Measurements from ENCODE around the gene TSTD2. TPM values are rescaled to one million over a fixed set of nuclear protein-coding genes. Genes with fewer than 3 reads are reported as not detected.

The TSTD2 gene
- total RNA-seq, 4 donors from 2014 or later = 6.9 to 20.0 (median 10.1) TPM

DNA sequence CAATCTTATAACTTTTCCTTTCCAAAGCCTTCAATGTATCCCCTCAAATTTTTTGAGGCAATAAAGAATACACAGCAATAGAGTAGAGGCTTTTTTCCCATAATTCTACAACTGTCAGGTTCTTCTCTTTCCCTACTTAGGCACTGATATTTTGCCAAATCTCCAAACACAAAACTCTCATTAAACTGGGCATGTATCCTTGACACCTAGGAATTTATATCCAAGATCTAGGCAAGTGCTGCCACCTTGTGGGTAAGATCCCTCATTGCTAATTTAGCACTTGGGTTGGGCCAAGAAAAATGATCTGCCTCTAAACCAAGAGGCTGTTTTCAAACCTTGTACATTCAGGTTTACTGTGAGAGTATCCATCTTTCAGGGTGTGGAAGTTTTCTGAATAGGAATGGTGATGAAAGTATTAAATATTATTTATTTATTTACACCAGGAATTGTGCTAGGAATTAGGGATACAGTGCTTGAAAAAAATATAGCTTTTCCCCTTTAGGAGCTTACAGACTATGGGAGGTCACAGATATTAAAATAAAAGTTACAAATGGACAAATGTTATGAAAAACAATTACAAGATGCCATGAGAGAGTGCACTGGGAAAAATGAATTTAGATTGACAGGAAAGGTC is 17.6 kb downstream of the TSTD2 start:
- Histone ChIP-seq H3K9me3 (no peaks in the 10 kb centered on the region), H3K4me3 (no peak overlapping the region), H3K36me3 (peaks cover 0 to 81% (median 11%) of the 10 kb centered on the region in 3 donors), H3K27ac (peak overlapping the region in 1 of 4 donors; percentile 2), H3K27me3 (no peaks in the 10 kb centered on the region), H3K4me1 (peaks cover 0 to 7% (median 0%) of the 10 kb centered on the region in 3 donors)
- no peak for DNase-seq
- intact Hi-C loops (cut with DNase I) = loop anchor here (10.0 kb wide), 1 partner anchor 201 kb away; the partner anchor contains the start of gene TDRD7
- TF ChIP-seq, protein P1, sequence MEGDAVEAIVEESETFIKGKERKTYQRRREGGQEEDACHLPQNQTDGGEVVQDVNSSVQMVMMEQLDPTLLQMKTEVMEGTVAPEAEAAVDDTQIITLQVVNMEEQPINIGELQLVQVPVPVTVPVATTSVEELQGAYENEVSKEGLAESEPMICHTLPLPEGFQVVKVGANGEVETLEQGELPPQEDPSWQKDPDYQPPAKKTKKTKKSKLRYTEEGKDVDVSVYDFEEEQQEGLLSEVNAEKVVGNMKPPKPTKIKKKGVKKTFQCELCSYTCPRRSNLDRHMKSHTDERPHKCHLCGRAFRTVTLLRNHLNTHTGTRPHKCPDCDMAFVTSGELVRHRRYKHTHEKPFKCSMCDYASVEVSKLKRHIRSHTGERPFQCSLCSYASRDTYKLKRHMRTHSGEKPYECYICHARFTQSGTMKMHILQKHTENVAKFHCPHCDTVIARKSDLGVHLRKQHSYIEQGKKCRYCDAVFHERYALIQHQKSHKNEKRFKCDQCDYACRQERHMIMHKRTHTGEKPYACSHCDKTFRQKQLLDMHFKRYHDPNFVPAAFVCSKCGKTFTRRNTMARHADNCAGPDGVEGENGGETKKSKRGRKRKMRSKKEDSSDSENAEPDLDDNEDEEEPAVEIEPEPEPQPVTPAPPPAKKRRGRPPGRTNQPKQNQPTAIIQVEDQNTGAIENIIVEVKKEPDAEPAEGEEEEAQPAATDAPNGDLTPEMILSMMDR (IDR thresholded peaks at IDR 0.05) = peak; percentile 65 to 84 (median 80)
- no peak for TF ChIP-seq POLR2A (IDR thresholded peaks at IDR 0.05)

DNA sequence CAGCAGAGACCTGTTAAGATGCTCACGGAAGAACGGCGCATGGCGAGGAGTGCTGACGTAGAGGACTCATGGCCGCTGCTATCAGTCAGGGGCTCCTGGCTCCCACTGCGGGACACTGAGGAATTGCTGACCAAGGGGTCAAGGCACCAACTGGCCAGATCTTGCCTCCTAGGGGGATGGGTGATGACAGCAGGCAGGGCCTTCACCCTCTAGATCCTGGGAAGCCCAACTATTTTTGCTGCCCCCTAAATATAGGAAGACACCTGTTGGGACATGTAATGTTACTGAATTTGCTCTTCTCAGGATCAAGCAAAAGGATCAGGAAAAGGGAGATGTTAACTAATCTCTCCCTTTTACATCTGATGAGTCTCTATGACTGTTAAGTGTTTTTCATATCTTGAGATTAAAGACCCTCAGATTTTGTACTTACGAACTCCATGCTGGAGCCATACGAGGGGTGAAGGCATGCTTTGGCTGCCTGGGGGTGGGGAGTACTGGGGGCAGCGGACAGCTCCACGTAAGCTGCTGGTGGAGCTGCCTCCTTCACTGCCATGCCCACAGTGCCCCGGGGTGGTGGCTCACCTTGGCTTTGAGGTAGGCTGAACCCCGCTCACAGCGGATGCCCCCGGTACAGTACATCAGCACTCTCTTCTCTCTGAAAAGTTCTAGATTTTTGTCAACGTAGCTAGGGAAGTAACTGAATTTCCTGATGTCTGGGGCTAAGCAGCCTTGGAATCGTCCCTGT is 28.1 kb downstream of the TSTD2 start:
- no peak for TF ChIP-seq POLR2A (IDR thresholded peaks at IDR 0.05)
- TF ChIP-seq, protein P1 (IDR thresholded peaks at IDR 0.05) = no peak
- intact Hi-C loops (cut with DNase I) = loop anchor here (5.0 kb wide), 1 partner anchor 138 kb away; no protein-coding TSS in a partner anchor
- peaks cover 22 to 92% (median 26%) of the 10 kb centered on the region in 3 donors for H3K36me3 ChIP-seq
- 95 to 96% methylated on average over 11 to 12 of the region's 17 CpGs for WGBS, 2 donors
- no peak for DNase-seq
- H3K4me3 ChIP-seq = no peak overlapping the region
- no peaks in the 10 kb centered on the region for H3K9me3 ChIP-seq
- no peaks in the 10 kb centered on the region for H3K27me3 ChIP-seq
- H3K27ac ChIP-seq = no peak overlapping the region
- no peaks in the 10 kb centered on the region for H3K4me1 ChIP-seq

DNA sequence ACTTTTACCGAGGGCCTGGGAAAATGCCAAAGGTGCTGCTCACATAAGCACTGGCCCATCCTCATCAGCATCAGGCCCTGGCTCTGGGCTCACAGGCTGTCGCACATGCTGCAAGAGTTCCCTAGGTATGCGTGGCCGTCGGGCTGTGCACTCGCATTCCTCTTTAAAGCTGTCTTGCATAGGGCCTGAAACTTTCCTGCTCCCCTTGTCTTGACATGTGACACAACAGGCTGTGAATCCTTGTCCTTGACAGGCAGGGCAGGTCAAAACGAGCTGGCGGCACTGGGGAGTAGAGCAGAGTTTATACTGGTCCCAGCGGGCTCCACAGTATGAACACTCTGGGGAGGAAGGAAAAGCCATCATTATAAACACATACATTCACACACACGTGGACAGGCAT is 30.7 kb downstream of the TSTD2 start:
- Histone ChIP-seq H3K36me3 (peaks cover 22 to 82% (median 26%) of the 10 kb centered on the region in 3 donors), H3K4me1 (peaks cover 3 to 14% (median 4%) of the 10 kb centered on the region in 3 donors), H3K27ac (no peak overlapping the region), H3K27me3 (no peaks in the 10 kb centered on the region), H3K9me3 (no peaks in the 10 kb centered on the region), H3K4me3 (no peak overlapping the region)
- DNase-seq = no peak
- TF ChIP-seq, protein P1 (IDR thresholded peaks at IDR 0.05) = no peak
- no peak for TF ChIP-seq POLR2A (IDR thresholded peaks at IDR 0.05)
- intact Hi-C loops (cut with DNase I) = loop anchor here (5.0 kb wide), 1 partner anchor 135 kb away; no protein-coding TSS in a partner anchor
- 67 to 90% methylated on average over 1 to 5 of the region's 10 CpGs for WGBS, 2 donors

DNA sequence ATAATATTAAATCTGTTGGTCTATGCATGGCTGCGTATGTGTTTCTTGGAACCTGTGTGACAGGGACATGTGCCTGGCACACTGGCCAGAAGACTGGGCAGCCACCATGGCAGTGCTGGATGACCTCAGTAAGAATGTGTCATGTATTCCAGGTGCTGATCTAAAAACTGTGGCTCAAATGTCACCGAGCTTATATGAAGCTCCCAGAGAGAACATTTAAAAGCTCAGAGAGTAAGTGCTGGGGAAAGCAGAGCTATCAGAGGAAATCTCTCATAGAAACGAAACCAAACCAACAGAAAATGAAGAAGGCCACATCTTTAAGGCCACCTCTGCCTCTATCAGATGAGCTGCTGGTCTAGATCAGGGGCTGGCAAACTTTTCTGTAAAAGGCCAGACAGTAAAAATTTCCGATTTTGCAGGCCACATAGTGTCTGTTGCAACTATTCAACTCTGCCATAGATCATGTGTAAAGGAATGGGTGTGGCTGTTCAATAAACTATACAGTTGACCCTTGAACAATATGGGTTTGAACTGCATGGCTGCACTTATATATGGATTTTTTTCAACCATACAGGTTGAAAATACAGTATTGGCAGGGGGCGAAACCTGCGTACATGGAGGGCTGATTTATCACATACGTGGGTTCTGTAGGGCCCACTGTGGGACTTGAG is 31.8 kb downstream of the TSTD2 start:
- no peak overlapping the region for H3K4me3 ChIP-seq
- no peaks in the 10 kb centered on the region for H3K27me3 ChIP-seq
- peaks cover 22 to 73% (median 26%) of the 10 kb centered on the region in 3 donors for H3K36me3 ChIP-seq
- TF ChIP-seq, protein P1 (IDR thresholded peaks at IDR 0.05) = no peak
- TF ChIP-seq POLR2A (IDR thresholded peaks at IDR 0.05) = no peak
- no peak overlapping the region for H3K27ac ChIP-seq
- 91 to 95% methylated on average over 7 of the region's 7 CpGs for WGBS, 2 donors
- H3K4me1 ChIP-seq = peaks cover 4 to 25% (median 6%) of the 10 kb centered on the region in 3 donors
- no peak for DNase-seq
- intact Hi-C loops (cut with DNase I) = loop anchor here (5.0 kb wide), 1 partner anchor 134 kb away; no protein-coding TSS in a partner anchor
- H3K9me3 ChIP-seq = no peaks in the 10 kb centered on the region

All from esophagus squamous epithelium (tissue), 5 donors.